ENCODE results near the gene NR1H4. TPM values are rescaled to one million over a fixed set of nuclear protein-coding genes. Genes with fewer than 3 reads are reported as not detected.

NR1H4 gene
- total and polyA plus RNA-seq, 2 experiments from 2014 or later = not detected

DNA sequence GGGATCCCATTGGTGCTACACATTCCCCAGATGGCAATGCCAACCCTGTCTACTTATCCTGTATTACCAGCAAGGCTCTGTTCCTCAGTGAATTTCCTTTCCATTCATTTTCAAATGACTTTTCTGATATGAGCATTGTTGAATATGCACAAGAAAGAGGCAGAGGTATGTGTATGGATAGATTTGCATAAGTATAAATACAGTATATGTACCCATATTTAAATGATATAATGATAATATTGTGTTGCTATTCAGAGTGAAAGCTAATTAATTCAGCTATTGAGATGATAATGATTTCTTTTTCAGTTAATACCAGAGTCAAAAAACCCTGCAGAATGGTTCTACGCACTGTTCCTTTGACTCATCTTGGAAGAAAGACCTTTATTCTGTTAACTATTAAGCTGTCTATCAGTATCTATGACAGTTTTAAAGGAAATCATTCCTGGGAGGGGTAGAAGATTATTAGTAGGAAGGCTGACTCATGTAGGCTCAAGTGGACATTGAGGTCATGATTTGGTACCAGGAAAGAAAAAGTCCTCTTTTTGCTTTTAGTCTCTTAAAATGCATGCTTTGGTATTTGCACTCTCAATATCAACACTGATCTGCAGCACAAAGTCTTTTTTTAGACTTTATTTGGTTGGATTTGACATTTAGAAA lies 54.9 kb downstream of the NR1H4 start:
- H3K4me2 ChIP-seq = peak overlapping the region; percentile 69
- DNase-seq (ENCODE audit: low spot score) = no peak
- no peaks in the 10 kb centered on the region for H3K27me3 ChIP-seq (ENCODE audit: insufficient read depth)
- no peak for ATAC-seq
- H3F3A ChIP-seq (replicated peaks; ENCODE audit: low read depth) = no peaks in the 10 kb centered on the region
- TF ChIP-seq JUNB (IDR thresholded peaks at IDR 0.05; ENCODE audit: unreplicated experiment) (no peak), EZH2phosphoT487 (IDR thresholded peaks at IDR 0.05; ENCODE audit: unreplicated experiment) (no peak), EZH2 (IDR thresholded peaks at IDR 0.05; ENCODE audit: low read depth, unreplicated experiment) (no peak), ZNF114 (CRISPR knock-in tag; IDR thresholded peaks at IDR 0.05) (no peak), CREB1 (CRISPR knock-in tag; IDR thresholded peaks at IDR 0.05; ENCODE audit: low read depth) (no peak), NANOG (IDR thresholded peaks at IDR 0.05; ENCODE audit: borderline replicate concordance) (no peak), POLR2AphosphoS5 (IDR thresholded peaks at IDR 0.05; ENCODE audit: low read depth) (no peak), STAT1 (IDR thresholded peaks at IDR 0.05; ENCODE audit: unreplicated experiment) (no peak), ZNF331 (CRISPR knock-in tag; IDR thresholded peaks at IDR 0.05; ENCODE audit: low read depth) (no peak)
- TF ChIP-seq, protein P1, sequence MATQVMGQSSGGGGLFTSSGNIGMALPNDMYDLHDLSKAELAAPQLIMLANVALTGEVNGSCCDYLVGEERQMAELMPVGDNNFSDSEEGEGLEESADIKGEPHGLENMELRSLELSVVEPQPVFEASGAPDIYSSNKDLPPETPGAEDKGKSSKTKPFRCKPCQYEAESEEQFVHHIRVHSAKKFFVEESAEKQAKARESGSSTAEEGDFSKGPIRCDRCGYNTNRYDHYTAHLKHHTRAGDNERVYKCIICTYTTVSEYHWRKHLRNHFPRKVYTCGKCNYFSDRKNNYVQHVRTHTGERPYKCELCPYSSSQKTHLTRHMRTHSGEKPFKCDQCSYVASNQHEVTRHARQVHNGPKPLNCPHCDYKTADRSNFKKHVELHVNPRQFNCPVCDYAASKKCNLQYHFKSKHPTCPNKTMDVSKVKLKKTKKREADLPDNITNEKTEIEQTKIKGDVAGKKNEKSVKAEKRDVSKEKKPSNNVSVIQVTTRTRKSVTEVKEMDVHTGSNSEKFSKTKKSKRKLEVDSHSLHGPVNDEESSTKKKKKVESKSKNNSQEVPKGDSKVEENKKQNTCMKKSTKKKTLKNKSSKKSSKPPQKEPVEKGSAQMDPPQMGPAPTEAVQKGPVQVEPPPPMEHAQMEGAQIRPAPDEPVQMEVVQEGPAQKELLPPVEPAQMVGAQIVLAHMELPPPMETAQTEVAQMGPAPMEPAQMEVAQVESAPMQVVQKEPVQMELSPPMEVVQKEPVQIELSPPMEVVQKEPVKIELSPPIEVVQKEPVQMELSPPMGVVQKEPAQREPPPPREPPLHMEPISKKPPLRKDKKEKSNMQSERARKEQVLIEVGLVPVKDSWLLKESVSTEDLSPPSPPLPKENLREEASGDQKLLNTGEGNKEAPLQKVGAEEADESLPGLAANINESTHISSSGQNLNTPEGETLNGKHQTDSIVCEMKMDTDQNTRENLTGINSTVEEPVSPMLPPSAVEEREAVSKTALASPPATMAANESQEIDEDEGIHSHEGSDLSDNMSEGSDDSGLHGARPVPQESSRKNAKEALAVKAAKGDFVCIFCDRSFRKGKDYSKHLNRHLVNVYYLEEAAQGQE (IDR thresholded peaks at IDR 0.05; ENCODE audit: unreplicated experiment) = no peak
- TF ChIP-seq, protein P2, sequence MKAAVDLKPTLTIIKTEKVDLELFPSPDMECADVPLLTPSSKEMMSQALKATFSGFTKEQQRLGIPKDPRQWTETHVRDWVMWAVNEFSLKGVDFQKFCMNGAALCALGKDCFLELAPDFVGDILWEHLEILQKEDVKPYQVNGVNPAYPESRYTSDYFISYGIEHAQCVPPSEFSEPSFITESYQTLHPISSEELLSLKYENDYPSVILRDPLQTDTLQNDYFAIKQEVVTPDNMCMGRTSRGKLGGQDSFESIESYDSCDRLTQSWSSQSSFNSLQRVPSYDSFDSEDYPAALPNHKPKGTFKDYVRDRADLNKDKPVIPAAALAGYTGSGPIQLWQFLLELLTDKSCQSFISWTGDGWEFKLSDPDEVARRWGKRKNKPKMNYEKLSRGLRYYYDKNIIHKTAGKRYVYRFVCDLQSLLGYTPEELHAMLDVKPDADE (IDR thresholded peaks at IDR 0.05) = no peak
- TF ChIP-seq, protein P3, sequence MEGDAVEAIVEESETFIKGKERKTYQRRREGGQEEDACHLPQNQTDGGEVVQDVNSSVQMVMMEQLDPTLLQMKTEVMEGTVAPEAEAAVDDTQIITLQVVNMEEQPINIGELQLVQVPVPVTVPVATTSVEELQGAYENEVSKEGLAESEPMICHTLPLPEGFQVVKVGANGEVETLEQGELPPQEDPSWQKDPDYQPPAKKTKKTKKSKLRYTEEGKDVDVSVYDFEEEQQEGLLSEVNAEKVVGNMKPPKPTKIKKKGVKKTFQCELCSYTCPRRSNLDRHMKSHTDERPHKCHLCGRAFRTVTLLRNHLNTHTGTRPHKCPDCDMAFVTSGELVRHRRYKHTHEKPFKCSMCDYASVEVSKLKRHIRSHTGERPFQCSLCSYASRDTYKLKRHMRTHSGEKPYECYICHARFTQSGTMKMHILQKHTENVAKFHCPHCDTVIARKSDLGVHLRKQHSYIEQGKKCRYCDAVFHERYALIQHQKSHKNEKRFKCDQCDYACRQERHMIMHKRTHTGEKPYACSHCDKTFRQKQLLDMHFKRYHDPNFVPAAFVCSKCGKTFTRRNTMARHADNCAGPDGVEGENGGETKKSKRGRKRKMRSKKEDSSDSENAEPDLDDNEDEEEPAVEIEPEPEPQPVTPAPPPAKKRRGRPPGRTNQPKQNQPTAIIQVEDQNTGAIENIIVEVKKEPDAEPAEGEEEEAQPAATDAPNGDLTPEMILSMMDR (conservative IDR thresholded peaks at IDR 0.05; ENCODE audit: low read depth in 2 of 2) = no peak
- TF ChIP-seq, protein P4, sequence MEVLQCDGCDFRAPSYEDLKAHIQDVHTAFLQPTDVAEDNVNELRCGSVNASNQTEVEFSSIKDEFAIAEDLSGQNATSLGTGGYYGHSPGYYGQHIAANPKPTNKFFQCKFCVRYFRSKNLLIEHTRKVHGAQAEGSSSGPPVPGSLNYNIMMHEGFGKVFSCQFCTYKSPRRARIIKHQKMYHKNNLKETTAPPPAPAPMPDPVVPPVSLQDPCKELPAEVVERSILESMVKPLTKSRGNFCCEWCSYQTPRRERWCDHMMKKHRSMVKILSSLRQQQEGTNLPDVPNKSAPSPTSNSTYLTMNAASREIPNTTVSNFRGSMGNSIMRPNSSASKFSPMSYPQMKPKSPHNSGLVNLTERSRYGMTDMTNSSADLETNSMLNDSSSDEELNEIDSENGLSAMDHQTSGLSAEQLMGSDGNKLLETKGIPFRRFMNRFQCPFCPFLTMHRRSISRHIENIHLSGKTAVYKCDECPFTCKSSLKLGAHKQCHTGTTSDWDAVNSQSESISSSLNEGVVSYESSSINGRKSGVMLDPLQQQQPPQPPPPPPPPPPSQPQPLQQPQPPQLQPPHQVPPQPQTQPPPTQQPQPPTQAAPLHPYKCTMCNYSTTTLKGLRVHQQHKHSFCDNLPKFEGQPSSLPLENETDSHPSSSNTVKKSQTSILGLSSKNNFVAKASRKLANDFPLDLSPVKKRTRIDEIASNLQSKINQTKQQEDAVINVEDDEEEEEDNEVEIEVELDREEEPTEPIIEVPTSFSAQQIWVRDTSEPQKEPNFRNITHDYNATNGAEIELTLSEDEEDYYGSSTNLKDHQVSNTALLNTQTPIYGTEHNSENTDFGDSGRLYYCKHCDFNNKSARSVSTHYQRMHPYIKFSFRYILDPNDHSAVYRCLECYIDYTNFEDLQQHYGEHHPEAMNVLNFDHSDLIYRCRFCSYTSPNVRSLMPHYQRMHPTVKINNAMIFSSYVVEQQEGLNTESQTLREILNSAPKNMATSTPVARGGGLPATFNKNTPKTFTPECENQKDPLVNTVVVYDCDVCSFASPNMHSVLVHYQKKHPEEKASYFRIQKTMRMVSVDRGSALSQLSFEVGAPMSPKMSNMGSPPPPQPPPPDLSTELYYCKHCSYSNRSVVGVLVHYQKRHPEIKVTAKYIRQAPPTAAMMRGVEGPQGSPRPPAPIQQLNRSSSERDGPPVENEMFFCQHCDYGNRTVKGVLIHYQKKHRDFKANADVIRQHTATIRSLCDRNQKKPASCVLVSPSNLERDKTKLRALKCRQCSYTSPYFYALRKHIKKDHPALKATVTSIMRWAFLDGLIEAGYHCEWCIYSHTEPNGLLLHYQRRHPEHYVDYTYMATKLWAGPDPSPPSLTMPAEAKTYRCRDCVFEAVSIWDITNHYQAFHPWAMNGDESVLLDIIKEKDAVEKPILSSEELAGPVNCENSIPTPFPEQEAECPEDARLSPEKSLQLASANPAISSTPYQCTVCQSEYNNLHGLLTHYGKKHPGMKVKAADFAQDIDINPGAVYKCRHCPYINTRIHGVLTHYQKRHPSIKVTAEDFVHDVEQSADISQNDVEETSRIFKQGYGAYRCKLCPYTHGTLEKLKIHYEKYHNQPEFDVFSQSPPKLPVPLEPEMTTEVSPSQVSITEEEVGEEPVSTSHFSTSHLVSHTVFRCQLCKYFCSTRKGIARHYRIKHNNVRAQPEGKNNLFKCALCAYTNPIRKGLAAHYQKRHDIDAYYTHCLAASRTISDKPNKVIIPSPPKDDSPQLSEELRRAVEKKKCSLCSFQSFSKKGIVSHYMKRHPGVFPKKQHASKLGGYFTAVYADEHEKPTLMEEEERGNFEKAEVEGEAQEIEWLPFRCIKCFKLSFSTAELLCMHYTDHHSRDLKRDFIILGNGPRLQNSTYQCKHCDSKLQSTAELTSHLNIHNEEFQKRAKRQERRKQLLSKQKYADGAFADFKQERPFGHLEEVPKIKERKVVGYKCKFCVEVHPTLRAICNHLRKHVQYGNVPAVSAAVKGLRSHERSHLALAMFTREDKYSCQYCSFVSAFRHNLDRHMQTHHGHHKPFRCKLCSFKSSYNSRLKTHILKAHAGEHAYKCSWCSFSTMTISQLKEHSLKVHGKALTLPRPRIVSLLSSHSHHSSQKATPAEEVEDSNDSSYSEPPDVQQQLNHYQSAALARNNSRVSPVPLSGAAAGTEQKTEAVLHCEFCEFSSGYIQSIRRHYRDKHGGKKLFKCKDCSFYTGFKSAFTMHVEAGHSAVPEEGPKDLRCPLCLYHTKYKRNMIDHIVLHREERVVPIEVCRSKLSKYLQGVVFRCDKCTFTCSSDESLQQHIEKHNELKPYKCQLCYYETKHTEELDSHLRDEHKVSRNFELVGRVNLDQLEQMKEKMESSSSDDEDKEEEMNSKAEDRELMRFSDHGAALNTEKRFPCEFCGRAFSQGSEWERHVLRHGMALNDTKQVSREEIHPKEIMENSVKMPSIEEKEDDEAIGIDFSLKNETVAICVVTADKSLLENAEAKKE (CRISPR knock-in tag; IDR thresholded peaks at IDR 0.05) = no peak
- H3K4me3 ChIP-seq = no peak overlapping the region
- H3K36me3 Mint-ChIP-seq (ENCODE audit: low read depth) = no peaks in the 10 kb centered on the region
- no peak overlapping the region for H3K27ac Mint-ChIP-seq
- peak overlapping the region; percentile 73; the same call in 1 of the 2 replicates for H3K27ac ChIP-seq (ENCODE audit: low read depth)
- no peak overlapping the region for H2AFZ ChIP-seq
- peaks cover 23% of the 10 kb centered on the region; the same call in 1 of the 2 replicates for H3K9me2 ChIP-seq (ENCODE audit: insufficient read depth)
- H3K4me1 Mint-ChIP-seq = peaks cover 23% of the 10 kb centered on the region
- no peaks in the 10 kb centered on the region for H3K79me2 ChIP-seq (replicated peaks; ENCODE audit: insufficient read depth)
- peaks cover 4% of the 10 kb centered on the region for H3K27me3 Mint-ChIP-seq (ENCODE audit: insufficient read depth, low read depth, poor library complexity)
- no peaks in the 10 kb centered on the region for H3K36me3 ChIP-seq (ENCODE audit: insufficient read depth)
- no peaks in the 10 kb centered on the region for H4K20me1 ChIP-seq (replicated peaks; ENCODE audit: insufficient read depth)
- H3K4me3 Mint-ChIP-seq = no peak overlapping the region
- H3K4me1 ChIP-seq (ENCODE audit: insufficient read depth) = peaks cover 22% of the 10 kb centered on the region
- H3K9me3 Mint-ChIP-seq = no peaks in the 10 kb centered on the region
